OCI-LY7 (cell line): Measurements from ENCODE around the gene DNAH11.

Source experiments
- EZH2phosphoT487 ChIP-seq: fragments of 200-600 bp; sonication (generic); IDR thresholded peaks from 2 replicates; pipeline ENCODE4 v1.6.1; 2018; ENCODE audit warnings: low read depth, borderline replicate concordance, mild to moderate bottlenecking, mixed run types, antibody characterized with exemption, low read length, moderate library complexity, mixed read lengths
- TF ChIP-seq, protein P1 (sequence below): fragments of 200-600 bp; sonication (generic); conservative IDR thresholded peaks from 2 replicates; pipeline ENCODE4 v1.5.1; 2014; ENCODE audit warnings: mild to moderate bottlenecking, antibody characterized with exemption, low read length, moderate library complexity, mixed read lengths

DNA sequence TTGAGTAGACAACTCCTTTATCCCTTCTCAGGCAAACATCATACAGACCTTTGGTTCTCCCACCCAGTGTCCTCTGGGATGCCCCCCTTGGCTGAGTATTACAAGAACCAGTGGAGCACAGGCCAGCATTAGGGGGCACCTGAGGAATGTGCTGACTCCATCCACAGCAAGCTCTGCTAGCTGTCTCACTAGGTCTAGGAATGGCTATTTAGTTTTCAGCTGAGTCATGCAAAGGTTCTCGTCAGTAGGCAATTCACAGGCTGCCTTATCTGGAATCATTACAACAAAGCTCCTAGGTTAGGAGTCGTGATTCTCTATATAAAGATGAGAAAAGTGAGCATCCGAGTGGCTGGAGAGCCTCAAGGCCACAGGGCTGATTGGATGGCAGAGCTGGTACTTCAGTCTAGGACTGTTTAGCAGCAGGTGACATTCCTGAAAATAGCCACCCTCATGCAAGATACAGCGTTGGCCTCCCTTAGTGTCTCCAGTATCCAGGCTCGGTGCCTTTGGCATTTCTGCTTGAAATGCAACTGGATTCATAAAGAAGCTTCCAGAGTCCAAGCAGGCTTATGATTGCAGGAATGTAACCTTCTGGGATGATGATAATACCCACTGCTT is 327.1 kb downstream of the DNAH11 start:
- TF ChIP-seq EZH2phosphoT487: no peak
- TF ChIP-seq, protein P1, sequence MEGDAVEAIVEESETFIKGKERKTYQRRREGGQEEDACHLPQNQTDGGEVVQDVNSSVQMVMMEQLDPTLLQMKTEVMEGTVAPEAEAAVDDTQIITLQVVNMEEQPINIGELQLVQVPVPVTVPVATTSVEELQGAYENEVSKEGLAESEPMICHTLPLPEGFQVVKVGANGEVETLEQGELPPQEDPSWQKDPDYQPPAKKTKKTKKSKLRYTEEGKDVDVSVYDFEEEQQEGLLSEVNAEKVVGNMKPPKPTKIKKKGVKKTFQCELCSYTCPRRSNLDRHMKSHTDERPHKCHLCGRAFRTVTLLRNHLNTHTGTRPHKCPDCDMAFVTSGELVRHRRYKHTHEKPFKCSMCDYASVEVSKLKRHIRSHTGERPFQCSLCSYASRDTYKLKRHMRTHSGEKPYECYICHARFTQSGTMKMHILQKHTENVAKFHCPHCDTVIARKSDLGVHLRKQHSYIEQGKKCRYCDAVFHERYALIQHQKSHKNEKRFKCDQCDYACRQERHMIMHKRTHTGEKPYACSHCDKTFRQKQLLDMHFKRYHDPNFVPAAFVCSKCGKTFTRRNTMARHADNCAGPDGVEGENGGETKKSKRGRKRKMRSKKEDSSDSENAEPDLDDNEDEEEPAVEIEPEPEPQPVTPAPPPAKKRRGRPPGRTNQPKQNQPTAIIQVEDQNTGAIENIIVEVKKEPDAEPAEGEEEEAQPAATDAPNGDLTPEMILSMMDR: no peak
